A375 (cell line): ENCODE measurements around the gene ERCC1. TPM values are rescaled to one million over a fixed set of nuclear protein-coding genes. Genes with fewer than 3 reads are reported as not detected.

Source experiments
- small RNA-seq: library from RNA; depleted of rRNA; stranded (forward); fragments of <200 nt; gene quantifications from one replicate; pipeline ENCODE3, GENCODE V24; 2014
- total RNA-seq: library from RNA; depleted of rRNA; stranded (reverse); fragments of >200 nt; shearing (Covaris generic); gene quantifications from 2 replicates; pipeline ENCODE4 v1.2.3, GENCODE V29; 2014; rRNA removed

Gene ERCC1
- total RNA-seq, result 218 and 262 TPM in 2 replicates

DNA sequence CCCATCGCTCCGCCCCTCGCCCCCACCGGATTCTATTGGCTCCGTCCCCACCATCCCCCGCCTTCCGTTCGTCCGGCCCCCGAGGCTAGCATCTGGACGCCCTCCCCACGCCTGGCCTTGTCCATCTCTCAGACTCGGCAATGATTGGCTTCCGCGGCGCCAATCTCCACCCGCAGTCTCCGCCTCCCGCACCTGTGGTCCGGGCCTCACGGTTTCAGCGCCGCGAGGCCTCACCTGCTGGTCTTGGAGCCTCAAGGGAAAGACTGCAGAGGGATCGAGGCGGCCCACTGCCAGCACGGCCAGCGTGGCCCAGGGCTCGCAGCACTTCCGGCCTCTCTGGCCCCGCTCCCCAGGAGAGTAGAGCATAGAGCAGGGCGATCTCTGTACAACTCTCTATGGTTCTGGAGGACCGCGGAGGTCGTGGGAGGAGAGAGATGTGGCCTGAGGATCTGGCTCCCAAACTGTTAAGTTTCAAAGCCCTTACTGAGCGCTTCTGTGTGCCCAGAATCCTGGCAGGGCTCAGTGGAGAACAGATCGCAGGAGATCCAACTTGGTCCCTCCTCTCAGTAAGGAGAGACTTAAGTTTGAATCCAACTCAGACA lies at the start of gene ERCC1:
TSS of gene ERCC1 (minus strand) at position 329 of the 602 bp plus-strand sequence. CDS start 543 bp downstream, outside the sequence.

DNA sequence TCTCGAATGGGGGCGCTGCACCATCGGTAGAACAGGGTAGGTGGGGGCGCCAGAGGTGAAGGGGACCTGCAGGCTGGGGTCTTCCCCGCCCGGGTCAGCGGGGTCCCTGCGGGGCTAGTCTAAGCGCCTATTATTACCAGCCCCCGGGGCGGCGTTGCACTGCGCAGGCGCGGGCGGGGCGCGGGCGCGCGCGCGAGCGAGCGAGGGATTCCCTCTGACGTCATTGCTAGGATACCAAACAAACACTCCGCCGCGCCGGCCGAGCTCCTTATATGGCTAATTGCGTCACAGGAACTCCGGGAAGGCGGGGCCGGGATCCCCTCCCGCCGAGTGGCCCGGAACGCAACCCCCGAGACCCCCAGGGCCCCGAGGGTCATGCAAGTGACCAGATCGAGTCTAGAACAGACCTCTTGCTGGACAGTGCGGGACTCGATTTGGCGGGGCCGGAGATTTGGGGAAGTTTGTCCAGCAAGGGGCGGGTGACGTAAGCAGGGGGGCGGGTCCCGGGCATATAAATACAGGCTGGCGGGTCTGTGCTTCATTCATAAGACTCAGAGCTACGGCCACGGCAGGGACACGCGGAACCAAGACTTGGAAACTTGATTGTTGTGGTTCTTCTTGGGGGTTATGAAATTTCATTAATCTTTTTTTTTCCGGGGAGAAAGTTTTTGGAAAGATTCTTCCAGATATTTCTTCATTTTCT lies 43.9 kb upstream of the ERCC1 start, which contains the start of gene FOSB:
TSS of gene FOSB (plus strand) at position 541 of the 703 bp plus-strand sequence. CDS start 591 bp downstream, outside the sequence.

GRCh38 chr19:45406226-45407090 lies 17.3 kb downstream of the ERCC1 start, which contains the start of gene POLR1G:
POLR1G (plus strand) TSS chr19:45406644; CDS start chr19:45406697, 53 bp downstream.

DNA sequence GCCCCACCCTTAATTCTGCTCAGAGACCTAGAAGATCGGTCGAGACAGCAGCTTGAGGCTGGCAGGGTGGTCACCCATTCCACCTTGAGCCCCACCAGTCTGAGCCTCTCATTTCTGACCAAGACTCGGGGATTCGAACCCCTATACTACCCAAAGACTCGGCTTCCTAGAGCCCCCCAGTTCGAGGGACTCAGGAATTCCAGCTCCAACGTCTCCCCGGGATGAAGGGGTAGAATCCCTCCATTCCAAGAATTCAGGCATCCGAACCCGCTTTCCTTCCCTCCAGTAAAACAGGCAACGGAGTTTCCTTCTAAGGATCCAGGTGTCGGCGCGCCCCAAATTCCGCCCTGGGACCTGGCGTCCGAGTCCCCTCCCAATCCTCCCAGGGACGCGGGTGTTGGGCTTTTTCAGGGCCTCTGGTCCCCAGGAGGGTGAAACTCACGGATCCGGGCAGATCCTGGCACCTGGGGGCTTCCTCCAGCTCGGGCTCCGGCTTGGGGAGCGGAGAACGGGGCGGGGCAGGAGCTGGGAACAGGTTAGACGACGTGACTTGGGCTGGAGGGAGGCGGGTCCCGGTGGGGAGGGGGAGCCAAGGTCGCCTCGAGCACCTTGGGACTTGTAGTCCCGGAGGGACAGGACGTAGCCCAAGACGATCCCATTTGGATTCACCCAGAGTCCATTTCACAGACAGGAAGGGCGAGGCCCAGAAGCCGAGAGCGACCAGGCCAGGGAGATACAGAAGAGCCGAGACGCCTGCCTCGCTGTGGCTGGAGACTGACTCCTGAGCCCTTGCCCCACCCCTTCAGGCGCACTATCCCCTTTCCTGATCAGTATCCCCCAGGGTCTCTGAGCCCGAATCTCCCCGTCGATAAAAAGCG lies 18.9 kb downstream of the ERCC1 start, which contains the start of gene PPP1R13L:
TSS of gene PPP1R13L (minus strand) at position 513 of the 878 bp plus-strand sequence. CDS start 6,751 bp downstream, outside the sequence.

DNA sequence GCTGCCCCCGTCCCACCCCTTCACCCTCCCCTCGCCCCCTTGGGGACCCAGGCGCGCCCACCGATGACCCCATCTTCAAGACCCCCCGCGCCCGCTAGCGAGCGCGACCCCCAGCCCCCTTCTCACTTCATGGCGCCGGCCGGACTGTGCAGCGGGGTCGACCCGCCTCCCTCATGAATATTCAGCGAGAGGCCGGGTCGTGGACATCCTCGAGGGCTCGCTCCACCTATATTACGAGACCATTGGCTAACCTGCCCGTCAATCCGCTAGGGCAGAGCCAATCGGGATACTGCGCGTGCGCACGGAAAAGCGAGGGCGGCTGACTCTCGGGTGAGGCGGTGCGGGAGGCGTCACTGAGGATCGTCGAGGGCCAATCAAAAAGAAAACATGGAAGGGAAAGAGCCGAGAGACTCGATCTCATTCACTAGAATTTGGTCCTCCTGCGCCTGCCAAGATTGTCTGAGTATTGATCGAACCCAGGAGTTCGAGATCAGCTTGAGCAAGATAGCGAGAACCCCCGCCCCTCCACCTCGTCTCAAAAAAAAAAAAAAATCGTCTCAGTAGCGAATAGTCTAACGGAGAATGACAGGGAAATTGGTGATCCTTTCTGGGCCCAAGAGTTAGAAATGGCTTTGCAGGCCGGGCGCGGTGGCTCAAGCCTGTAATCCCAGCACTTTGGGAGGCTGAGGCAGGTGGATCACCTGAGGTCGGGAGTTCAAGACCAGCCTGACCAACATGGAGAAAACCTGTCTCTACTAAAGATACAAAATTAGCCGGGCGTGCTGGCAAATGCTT lies 53.1 kb downstream of the ERCC1 start, which contains the start of gene ERCC2:
TSS of gene ERCC2 (minus strand) at position 164 of the 795 bp plus-strand sequence. CDS start at position 131, 33 bp downstream.

Small RNA genes within 50 kb of the gene (small RNA-seq; reads per million reads assigned to genes)
- gene MIR6088, result not detected

Other genes starting within 250 kb of the ERCC1 start
- gene TRAPPC6A, start 245.7 kb downstream of the ERCC1 start, total RNA-seq, result 4.4 and 4.9 TPM in 2 replicates
- 3.6 and 3.7 TPM in 2 replicates for gene BLOC1S3, start 245.1 kb downstream of the ERCC1 start, total RNA-seq
- 0.53 and 0.72 TPM in 2 replicates for gene EXOC3L2, start 178.5 kb downstream of the ERCC1 start, total RNA-seq
- 12.4 and 12.9 TPM in 2 replicates for gene MARK4, start 172.6 kb downstream of the ERCC1 start, total RNA-seq
- gene CKM, start 101.0 kb downstream of the ERCC1 start, total RNA-seq, result not detected in 2 replicates
- gene KLC3, start 83.2 kb downstream of the ERCC1 start, total RNA-seq, result 0.24 TPM in 1 of 2 replicates, not detected in the other
- 27.6 and 28.0 TPM in 2 replicates for gene ERCC2, start 53.3 kb downstream of the ERCC1 start, total RNA-seq
- 1.6 and 3.7 TPM in 2 replicates for gene PPP1R13L, start 18.8 kb downstream of the ERCC1 start, total RNA-seq
- gene POLR1G, start 17.3 kb downstream of the ERCC1 start, total RNA-seq, result 25.1 and 29.8 TPM in 2 replicates
- 34.9 and 45.0 TPM in 2 replicates for gene FOSB, start 44.1 kb upstream of the ERCC1 start, total RNA-seq
- gene RTN2, start 73.1 kb upstream of the ERCC1 start, total RNA-seq, result 3.5 and 5.0 TPM in 2 replicates
- 2.2 and 2.8 TPM in 2 replicates for gene PPM1N, start 74.5 kb upstream of the ERCC1 start, total RNA-seq
- 96.6 and 98.0 TPM in 2 replicates for gene VASP, start 83.6 kb upstream of the ERCC1 start, total RNA-seq
- gene OPA3, start 160.9 kb upstream of the ERCC1 start, total RNA-seq, result 7.5 and 9.9 TPM in 2 replicates
- 0.04 and 0.13 TPM in 2 replicates for gene GPR4, start 178.3 kb upstream of the ERCC1 start, total RNA-seq
- gene EML2, start 215.5 kb upstream of the ERCC1 start, total RNA-seq, result 59.8 and 70.0 TPM in 2 replicates
- gene GIPR, start 244.3 kb upstream of the ERCC1 start, total RNA-seq, result 0.03 and 1.2 TPM in 2 replicates